H54 (cell line): ENCODE measurements around the gene HPN.
"Not testable (repeated sequence)": the region's sequence is repeated elsewhere in the genome, so short reads cannot be mapped to it uniquely, and the experiment has no call there.

ENCODE experiments used
- DNase-seq: peaks from one replicate; pipeline ENCODE4 v3.0.0; 2011; ENCODE audit warnings: low spot score, mixed read lengths; ENCODE audit not compliant: insufficient read length
- FAIRE-seq: peaks from 3 replicates; lab custom pipeline; 2011; peaks lifted over from hg19 to GRCh38; lab: Jason Lieb, UNC
- POLR2A ChIP-seq: IDR thresholded peaks from 2 replicates; pipeline ENCODE4 v1.6.1; 2011; ENCODE audit warnings: low read depth, mild to moderate bottlenecking, low read length

HPN gene

GRCh38 chr19:35013820-35014754, 27.4 kb upstream of the HPN start:
- FAIRE-seq (no peak), DNase-seq (no peak)

GRCh38 chr19:35014774-35015173, 26.7 kb upstream of the HPN start:
- not testable (repeated sequence) for DNase-seq, FAIRE-seq

More at GRCh38 chr19:35013820-35014754, 27.4 kb upstream of the HPN start:
- no peak for TF ChIP-seq POLR2A

- FAIRE-seq, result no peak
Measured at GRCh38 chr19:35015270-35015953, 26.1 kb upstream of the HPN start.

GRCh38 chr19:35015954-35016351, 25.6 kb upstream of the HPN start:
- FAIRE-seq, result no peak
- DNase-seq, result no peak
- no peak for TF ChIP-seq POLR2A

More at GRCh38 chr19:35015270-35015953, 26.1 kb upstream of the HPN start:
- TF ChIP-seq POLR2A, result no peak; the same call in 1 of the 2 replicates
- DNase-seq, result no peak

GRCh38 chr19:35017507-35017906, 24.0 kb upstream of the HPN start:
- TF ChIP-seq POLR2A, result no peak
- FAIRE-seq (no peak), DNase-seq (no peak)

- TF ChIP-seq POLR2A, result no peak
- no peak for FAIRE-seq
Measured at GRCh38 chr19:35018379-35018778, 23.1 kb upstream of the HPN start.

GRCh38 chr19:35019144-35019543, 22.4 kb upstream of the HPN start:
- no peak for FAIRE-seq
- TF ChIP-seq POLR2A, result no peak

More at GRCh38 chr19:35018379-35018778, 23.1 kb upstream of the HPN start:
- no peak for DNase-seq

GRCh38 chr19:35021016-35021415, 20.5 kb upstream of the HPN start:
- DNase-seq, result no peak
- no peak for FAIRE-seq
- no peak for TF ChIP-seq POLR2A

More at GRCh38 chr19:35019144-35019543, 22.4 kb upstream of the HPN start:
- no peak for DNase-seq

- TF ChIP-seq POLR2A, result no peak
- DNase-seq, result no peak
- FAIRE-seq, result no peak
Measured at GRCh38 chr19:35021596-35021995, 19.9 kb upstream of the HPN start.

GRCh38 chr19:35022460-35022859, 19.1 kb upstream of the HPN start:
- TF ChIP-seq POLR2A, result no peak
- DNase-seq (no peak), FAIRE-seq (no peak)

- DNase-seq, result no peak
- TF ChIP-seq POLR2A, result no peak
- no peak for FAIRE-seq
Measured at GRCh38 chr19:35023428-35023827, 18.1 kb upstream of the HPN start.

GRCh38 chr19:35024095-35024494, 17.4 kb upstream of the HPN start:
- DNase-seq (no peak), FAIRE-seq (no peak)
- no peak for TF ChIP-seq POLR2A

GRCh38 chr19:35025969-35026368, 15.6 kb upstream of the HPN start:
- no peak for DNase-seq
- no peak for TF ChIP-seq POLR2A
- no peak for FAIRE-seq

- no peak for DNase-seq
- no peak for FAIRE-seq
- no peak for TF ChIP-seq POLR2A
Measured at GRCh38 chr19:35026418-35026817, 15.1 kb upstream of the HPN start.

GRCh38 chr19:35027009-35027408, 14.5 kb upstream of the HPN start:
- no peak for TF ChIP-seq POLR2A
- DNase-seq, result no peak
- FAIRE-seq, result no peak
